OCI-LY7 (cell line): ENCODE results near the gene SEMA6C. TPM values are rescaled to one million over a fixed set of nuclear protein-coding genes. Genes with fewer than 3 reads are reported as not detected.

Experiments used
- BruUV-seq: library from RNA; stranded (reverse); fragments of 400-500 nt; replicated peaks from 2 replicates; lab custom pipeline; 2021; lab: Mats Ljungman, UMichigan
- CTCF ChIA-PET: fragments of 300-600 bp; sonication (Branson Sonifier 250); formaldehyde crosslinking; loops from one replicate; lab custom pipeline; 2022; ENCODE audit warnings: antibody characterized with exemption; ENCODE audit not compliant: unreplicated experiment; lab: Charles Lee
- POLR2A ChIA-PET: fragments of 300-600 bp; sonication (Branson Sonifier 250); formaldehyde crosslinking; loops from one replicate; lab custom pipeline; 2022; ENCODE audit warnings: antibody characterized with exemption; lab: Charles Lee
- DNase-seq: peaks from one replicate; pipeline ENCODE4 v3.0.0-alpha.2; 2015; ENCODE audit warnings: low spot score
- H2AFZ ChIP-seq: fragments of 200-600 bp; sonication (generic), shearing (Covaris generic); 2 replicates; pipeline ENCODE4 v1.6.1; 2014; ENCODE audit warnings: mild to moderate bottlenecking, antibody characterized with exemption, low read length, moderate library complexity
- H3K27ac ChIP-seq: fragments of 200-600 bp; sonication (generic); 2 replicates; pipeline ENCODE4 v1.5.1; 2014; ENCODE audit warnings: mixed run types, low read depth, mild to moderate bottlenecking, moderate library complexity, low read length, inconsistent platforms; ENCODE audit not compliant: poor library complexity, severe bottlenecking
- H3K36me3 ChIP-seq: fragments of 200-600 bp; sonication (generic); 2 replicates; pipeline ENCODE4 v1.6.1; 2014; ENCODE audit warnings: mild to moderate bottlenecking, antibody characterized with exemption, low read length, moderate library complexity, mixed read lengths; ENCODE audit not compliant: insufficient read depth
- H3K4me1 ChIP-seq: fragments of 200-600 bp; sonication (generic); 2 replicates; pipeline ENCODE4 v1.5.1; 2014; ENCODE audit warnings: mild to moderate bottlenecking, low read length; ENCODE audit not compliant: insufficient read depth, poor library complexity, severe bottlenecking
- H3K4me2 ChIP-seq: fragments of 200-600 bp; sonication (generic); 2 replicates; pipeline ENCODE4 v1.6.1; 2014; ENCODE audit warnings: mild to moderate bottlenecking, low read length
- H3K4me3 ChIP-seq: fragments of 200-600 bp; sonication (generic); 2 replicates; pipeline ENCODE4 v1.5.1; 2014; ENCODE audit warnings: mild to moderate bottlenecking, low read depth, low read length; ENCODE audit not compliant: poor library complexity, severe bottlenecking
- H3K79me2 ChIP-seq: fragments of 200-600 bp; sonication (generic); 2 replicates; pipeline ENCODE4 v1.6.1; 2016; ENCODE audit warnings: low read depth, mild to moderate bottlenecking, low read length, moderate library complexity, mixed read lengths; ENCODE audit not compliant: insufficient read depth
- H3K9me2 ChIP-seq: fragments of 200-600 bp; sonication (generic); 2 replicates; pipeline ENCODE4 v1.6.1; 2016; ENCODE audit warnings: mild to moderate bottlenecking, low read length, mixed read lengths; ENCODE audit not compliant: insufficient read depth
- H3K9me3 ChIP-seq: fragments of 200-600 bp; sonication (generic); 2 replicates; pipeline ENCODE4 v1.6.1; 2014; ENCODE audit warnings: mild to moderate bottlenecking, mixed run types, low read length, mixed read lengths
- H4K20me1 ChIP-seq: fragments of 200-600 bp; sonication (generic); 2 replicates; pipeline ENCODE4 v1.6.1; 2014; ENCODE audit warnings: mild to moderate bottlenecking, antibody characterized with exemption, low read length, moderate library complexity, mixed read lengths; ENCODE audit not compliant: insufficient read depth
- EZH2phosphoT487 ChIP-seq: fragments of 200-600 bp; sonication (generic); IDR thresholded peaks from 2 replicates; pipeline ENCODE4 v1.6.1; 2018; ENCODE audit warnings: low read depth, borderline replicate concordance, mild to moderate bottlenecking, mixed run types, antibody characterized with exemption, low read length, moderate library complexity, mixed read lengths
- intact Hi-C: fragments of 100-400 bp; cut with micrococcal nuclease; formaldehyde crosslinking; loops from one replicate; pipeline ENCODE4 v1.10.0; 2022; ENCODE audit not compliant: unreplicated experiment
- total RNA-seq, 2 experiments: library from RNA; depleted of rRNA in 1 of 2; stranded (reverse); fragments of >200 nt in 1 of 2; shearing (Covaris generic) in 1 of 2; gene quantifications; 2 replicates each; pipeline ENCODE4 v1.2.3, GENCODE V29; 2014 to 2022
- TF ChIP-seq, protein P1 (sequence below): fragments of 200-600 bp; sonication (generic); conservative IDR thresholded peaks from 2 replicates; pipeline ENCODE4 v1.5.1; 2014; ENCODE audit warnings: mild to moderate bottlenecking, antibody characterized with exemption, low read length, moderate library complexity, mixed read lengths

Gene SEMA6C
- total RNA-seq, 2 experiments from 2014 or later: 1.1 to 1.9 TPM

DNA sequence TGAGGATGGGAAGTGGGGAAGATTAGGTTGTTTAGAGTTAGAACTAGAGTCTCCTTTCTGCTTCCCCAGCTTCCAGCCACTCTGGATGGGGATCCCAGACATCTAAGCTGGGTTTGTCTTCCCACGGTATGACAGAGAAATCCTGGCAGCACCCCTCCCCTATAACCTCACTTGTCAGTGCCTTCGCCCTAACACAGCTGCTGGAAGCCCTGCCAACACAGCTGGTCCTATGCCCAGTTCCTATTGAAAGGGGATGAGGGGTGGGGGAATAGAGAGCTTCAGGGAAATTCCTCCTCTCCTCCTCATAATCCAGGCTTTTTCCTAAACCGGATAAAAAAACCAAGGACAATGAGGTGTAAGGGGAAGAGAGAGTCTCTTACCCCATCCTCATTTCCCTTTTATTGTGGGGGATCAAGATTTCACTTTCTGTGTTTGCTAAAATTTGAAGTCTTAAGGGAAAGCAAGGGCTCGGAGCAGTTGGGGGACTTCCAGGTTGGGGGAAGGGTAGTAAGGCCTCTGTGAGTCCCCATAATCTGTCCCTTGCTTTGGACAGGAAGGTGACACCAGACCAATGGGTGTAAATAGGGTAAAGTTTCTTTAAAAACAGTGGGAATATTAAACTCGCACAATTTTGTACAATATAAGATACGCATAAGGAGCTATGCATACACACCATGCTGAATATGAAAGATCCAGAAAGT lies 28.8 kb upstream of the SEMA6C start:
- Histone ChIP-seq H3K9me3 (no peaks in the 10 kb centered on the region), H3K4me1 (no peaks in the 10 kb centered on the region), H4K20me1 (no peaks in the 10 kb centered on the region), H3K36me3 (peaks cover 53% of the 10 kb centered on the region), H3K79me2 (no peaks in the 10 kb centered on the region), H3K4me3 (no peak overlapping the region), H2AFZ (no peak overlapping the region), H3K9me2 (no peaks in the 10 kb centered on the region), H3K4me2 (no peak overlapping the region), H3K27ac (no peak overlapping the region)
- DNase-seq: no peak
- TF ChIP-seq EZH2phosphoT487: no peak
- TF ChIP-seq, protein P1, sequence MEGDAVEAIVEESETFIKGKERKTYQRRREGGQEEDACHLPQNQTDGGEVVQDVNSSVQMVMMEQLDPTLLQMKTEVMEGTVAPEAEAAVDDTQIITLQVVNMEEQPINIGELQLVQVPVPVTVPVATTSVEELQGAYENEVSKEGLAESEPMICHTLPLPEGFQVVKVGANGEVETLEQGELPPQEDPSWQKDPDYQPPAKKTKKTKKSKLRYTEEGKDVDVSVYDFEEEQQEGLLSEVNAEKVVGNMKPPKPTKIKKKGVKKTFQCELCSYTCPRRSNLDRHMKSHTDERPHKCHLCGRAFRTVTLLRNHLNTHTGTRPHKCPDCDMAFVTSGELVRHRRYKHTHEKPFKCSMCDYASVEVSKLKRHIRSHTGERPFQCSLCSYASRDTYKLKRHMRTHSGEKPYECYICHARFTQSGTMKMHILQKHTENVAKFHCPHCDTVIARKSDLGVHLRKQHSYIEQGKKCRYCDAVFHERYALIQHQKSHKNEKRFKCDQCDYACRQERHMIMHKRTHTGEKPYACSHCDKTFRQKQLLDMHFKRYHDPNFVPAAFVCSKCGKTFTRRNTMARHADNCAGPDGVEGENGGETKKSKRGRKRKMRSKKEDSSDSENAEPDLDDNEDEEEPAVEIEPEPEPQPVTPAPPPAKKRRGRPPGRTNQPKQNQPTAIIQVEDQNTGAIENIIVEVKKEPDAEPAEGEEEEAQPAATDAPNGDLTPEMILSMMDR: no peak
- POLR2A ChIA-PET: no interaction called here
- intact Hi-C loops: no loop called here
- no TSS peak for BruUV-seq
- CTCF ChIA-PET: interaction anchor here (1.0 kb wide), 1 partner anchor 14 kb away, joined by 3 read pairs; the partner anchor contains the start of gene VPS72

DNA sequence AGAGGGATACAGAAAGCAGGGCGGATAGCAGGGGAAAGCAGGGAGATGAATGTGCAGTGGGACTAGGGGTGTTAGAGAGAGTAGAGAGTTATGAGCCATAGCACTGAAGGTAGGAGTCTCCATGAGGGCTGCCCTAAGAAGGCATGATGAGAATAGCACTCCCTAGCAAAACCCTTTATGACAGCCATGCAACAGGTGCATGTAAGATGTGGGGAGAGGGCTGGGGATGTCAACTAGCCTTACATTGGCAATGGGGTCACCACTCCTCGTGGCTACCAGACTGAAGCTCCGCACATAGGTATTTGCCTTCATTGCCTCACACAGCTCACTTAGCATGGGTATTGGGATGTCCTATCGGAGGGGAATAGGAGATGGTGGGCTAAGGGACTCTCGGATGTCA lies 24.8 kb upstream of the SEMA6C start:
- no TSS peak for BruUV-seq
- ChIA-PET CTCF (no interaction called here), POLR2A (interaction anchor here (0.9 kb wide), 1 partner anchor 36 kb away, joined by 3 read pairs; no protein-coding TSS in a partner anchor)
- DNase-seq: no peak
- TF ChIP-seq, protein P1: no peak
- TF ChIP-seq EZH2phosphoT487: no peak
- Histone ChIP-seq H3K4me2 (no peak overlapping the region), H3K4me3 (no peak overlapping the region), H4K20me1 (no peaks in the 10 kb centered on the region), H3K79me2 (peaks cover 11% of the 10 kb centered on the region; the same call in 1 of the 2 replicates), H3K27ac (no peak overlapping the region), H3K4me1 (peaks cover 8% of the 10 kb centered on the region), H2AFZ (no peak overlapping the region), H3K36me3 (peaks cover 45% of the 10 kb centered on the region), H3K9me2 (no peaks in the 10 kb centered on the region), H3K9me3 (no peaks in the 10 kb centered on the region)
- intact Hi-C loops: no loop called here

DNA sequence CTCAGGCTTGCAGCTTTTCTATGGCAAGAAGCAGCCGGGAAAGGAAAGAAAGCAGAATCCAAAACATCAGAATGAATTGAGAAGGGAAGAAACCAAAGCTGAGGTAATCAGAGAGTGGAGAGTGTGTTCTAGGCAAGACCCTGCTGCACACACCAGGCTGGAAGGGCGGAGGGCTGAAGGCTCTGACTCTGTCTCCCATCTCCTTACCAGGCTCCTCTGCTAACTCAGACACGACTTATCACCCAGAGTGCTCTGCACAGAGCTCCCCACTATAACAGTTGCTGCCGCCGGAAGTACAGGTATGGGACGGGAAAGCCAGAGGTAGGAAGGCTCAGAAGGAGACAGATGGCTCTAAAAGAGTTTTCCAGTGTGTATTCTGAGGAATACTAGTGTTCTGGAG lies 20.7 kb upstream of the SEMA6C start:
- intact Hi-C loops: no loop called here
- peaks cover 24% of the 10 kb centered on the region for H3K4me1 ChIP-seq
- BruUV-seq: no TSS peak
- ChIA-PET CTCF (no interaction called here), POLR2A (interaction anchor here (0.6 to 1.6 kb wide), 5 partner anchors 9 to 209 kb away, joined by 3 to 10 read pairs (median 5); partner anchors contain the start of genes TMOD4 and TNFAIP8L2)
- no peak overlapping the region for H2AFZ ChIP-seq
- H4K20me1 ChIP-seq: no peaks in the 10 kb centered on the region
- no peak overlapping the region for H3K27ac ChIP-seq
- peak overlapping the region; percentile 83 for H3K4me2 ChIP-seq
- H3K9me2 ChIP-seq: no peaks in the 10 kb centered on the region
- H3K4me3 ChIP-seq: peak overlapping the region; percentile 90
- H3K9me3 ChIP-seq: no peaks in the 10 kb centered on the region
- peaks cover 34% of the 10 kb centered on the region for H3K36me3 ChIP-seq
- DNase-seq: no peak
- peaks cover 13% of the 10 kb centered on the region; the same call in 1 of the 2 replicates for H3K79me2 ChIP-seq
- TF ChIP-seq EZH2phosphoT487: no peak
- TF ChIP-seq, protein P1: no peak
